Activated CD8-positive, alpha-beta memory T cell treated with anti-CD3 and anti-CD28 coated beads for 48 hours (primary cell): ENCODE results near the gene NAV2.

Source experiments
- DNase-seq, 3 experiments: peaks; one replicate each; pipeline ENCODE4 v3.0.0-alpha.2; 2020; ENCODE audit warnings: low read depth in 2 of 3, low spot score in 2 of 3

NAV2 gene

DNA sequence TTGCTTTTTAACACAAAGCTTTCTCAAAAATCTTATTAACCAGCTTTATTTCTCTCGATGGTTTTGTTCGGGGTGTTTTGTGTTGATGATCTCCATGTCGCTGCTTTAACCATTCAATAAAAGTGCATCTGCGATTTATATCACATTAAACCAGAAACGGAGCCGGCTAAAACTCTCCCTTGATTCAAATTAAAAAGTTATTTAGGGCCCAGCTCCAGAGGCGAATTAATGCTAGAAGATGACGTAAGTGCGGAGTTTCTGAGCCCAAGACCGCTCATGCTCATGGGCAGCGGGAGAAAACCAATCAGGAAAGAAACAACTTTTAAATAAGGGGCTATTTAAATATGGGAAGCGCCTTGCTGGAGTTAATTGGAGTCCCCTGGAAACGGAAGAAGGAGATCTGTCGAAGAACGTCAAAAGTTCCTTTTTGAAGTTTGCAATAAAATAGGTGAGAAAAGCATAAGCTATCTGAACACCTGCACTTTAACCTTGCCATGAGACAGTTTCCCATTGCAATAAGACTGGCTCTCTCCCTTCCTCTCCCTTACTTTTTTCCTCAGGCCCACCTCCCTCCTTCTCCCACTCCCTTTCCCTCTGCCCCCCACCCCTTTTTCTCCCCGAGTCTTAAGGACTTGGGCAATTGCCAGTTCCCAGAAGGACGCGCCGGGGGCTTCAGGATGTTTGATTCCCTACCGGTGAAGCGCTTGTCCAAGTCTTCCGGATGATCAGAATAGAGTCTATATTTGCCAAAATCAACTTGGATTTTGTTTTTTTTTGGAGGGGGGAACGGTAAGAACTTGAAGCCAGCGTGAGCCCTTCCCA, 449.5 kb downstream of the NAV2 start:
- no peak for DNase-seq

DNA sequence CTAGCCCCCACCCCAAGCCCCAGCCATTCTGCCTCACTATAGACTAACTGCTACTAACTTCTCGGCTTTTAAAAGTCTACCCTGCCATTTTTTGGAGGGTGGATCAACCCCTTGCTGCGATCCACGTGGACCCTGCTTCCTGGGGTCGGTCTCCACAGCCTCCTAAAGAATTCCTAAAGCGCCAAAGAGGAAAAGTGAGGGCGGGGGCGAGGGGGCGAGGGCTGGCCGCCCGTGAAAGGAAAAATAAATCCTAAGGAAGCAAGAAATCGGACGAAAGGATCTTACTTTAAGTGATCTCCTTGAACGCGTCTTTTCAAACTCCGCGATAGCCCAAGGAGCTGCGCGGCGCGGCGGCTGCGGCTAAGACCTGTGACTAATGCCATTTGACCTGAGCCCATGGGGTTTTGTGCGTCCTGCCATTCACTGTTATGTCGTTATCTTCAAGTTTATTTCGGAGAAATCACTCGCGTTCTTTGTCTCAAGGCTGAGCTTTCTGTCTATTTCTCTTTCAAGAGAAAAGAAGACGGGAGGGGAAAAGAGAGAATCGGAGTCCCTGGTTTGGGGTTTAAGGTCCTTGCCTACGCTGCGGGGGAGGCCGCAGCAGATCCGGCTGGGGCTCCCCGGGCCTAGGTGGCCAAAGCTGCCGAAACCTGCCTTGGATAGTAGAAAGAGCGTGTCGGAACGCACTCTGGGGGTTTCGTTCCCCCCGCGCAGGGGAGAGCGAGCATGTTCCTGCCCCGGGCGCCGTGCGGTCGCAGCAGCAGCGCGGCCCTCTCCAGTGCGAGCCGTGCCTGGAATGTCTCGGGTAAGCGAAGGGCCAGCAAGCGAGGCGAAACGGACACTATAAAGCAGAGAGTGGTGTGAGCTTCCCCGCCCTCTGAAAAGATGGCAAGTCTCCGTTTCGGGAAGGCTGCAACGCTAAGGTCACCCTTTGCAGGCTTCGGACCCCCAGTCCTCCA, 450.5 kb downstream of the NAV2 start:
- DNase-seq, result no peak

DNA sequence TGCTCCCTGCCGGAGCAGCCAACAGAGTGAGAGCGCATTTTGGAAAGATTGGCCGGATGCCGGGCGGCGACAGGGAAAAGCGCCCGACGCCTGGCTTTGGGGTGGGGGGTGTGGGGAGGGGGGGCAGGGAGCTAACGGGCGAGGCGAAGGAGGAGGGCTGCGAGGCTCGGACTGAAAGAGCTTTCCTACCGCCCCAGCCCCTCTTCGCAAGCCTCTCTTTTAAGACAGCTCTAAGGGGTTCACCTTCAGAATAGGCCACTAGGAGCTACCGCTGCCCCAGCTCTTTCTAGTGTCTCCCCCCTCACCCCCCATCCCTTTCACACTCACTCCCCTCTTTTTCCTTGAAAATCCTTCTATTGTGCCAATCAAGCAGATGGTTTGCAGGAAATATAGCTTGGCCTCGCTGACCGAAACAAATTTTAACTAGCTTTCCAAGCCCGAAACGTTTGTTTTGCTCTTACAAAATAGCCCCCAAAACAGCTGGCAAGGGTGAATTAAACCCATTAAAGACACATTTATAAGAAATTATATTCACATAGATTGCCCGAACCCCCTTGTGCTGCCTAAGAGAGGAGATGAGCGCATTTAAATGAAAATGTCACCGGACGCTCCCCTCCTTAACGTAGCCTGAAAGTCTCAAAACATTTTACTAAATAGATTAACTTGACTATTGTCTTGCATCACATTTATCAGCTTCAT, 451.3 kb downstream of the NAV2 start:
- DNase-seq, result no peak
